Measurements from ENCODE around the gene ETFRF1.
A peak's percentile ranks its signal among the peaks of the same experiment; 100 is the strongest.

Gene ETFRF1

DNA sequence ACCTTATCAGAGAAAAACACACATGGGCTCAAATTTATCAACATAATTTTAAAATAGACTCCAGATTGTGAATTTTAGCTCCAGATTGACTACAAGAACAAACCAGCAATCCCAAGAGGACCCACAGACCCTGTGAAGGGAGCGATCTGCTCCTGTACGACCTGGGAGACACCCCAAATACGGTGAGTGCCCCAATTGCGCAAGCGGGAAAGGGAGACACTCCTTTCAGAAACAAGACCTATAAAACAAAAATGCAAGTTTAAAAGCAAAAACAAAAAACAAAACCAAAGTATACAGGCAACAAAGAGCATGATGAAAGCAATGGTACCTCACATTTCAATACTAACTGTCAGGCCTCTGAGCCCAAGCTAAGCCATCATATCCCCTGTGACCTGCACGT is 32.2 kb upstream of the ETFRF1 start:
- H3K4me3 ChIP-seq (ENCODE audit: low read length): no peak overlapping the region
- no peak for DNase-seq (ENCODE audit: low read depth)
- TF ChIP-seq, protein P1, sequence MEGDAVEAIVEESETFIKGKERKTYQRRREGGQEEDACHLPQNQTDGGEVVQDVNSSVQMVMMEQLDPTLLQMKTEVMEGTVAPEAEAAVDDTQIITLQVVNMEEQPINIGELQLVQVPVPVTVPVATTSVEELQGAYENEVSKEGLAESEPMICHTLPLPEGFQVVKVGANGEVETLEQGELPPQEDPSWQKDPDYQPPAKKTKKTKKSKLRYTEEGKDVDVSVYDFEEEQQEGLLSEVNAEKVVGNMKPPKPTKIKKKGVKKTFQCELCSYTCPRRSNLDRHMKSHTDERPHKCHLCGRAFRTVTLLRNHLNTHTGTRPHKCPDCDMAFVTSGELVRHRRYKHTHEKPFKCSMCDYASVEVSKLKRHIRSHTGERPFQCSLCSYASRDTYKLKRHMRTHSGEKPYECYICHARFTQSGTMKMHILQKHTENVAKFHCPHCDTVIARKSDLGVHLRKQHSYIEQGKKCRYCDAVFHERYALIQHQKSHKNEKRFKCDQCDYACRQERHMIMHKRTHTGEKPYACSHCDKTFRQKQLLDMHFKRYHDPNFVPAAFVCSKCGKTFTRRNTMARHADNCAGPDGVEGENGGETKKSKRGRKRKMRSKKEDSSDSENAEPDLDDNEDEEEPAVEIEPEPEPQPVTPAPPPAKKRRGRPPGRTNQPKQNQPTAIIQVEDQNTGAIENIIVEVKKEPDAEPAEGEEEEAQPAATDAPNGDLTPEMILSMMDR (IDR thresholded peaks at IDR 0.05; ENCODE audit: insufficient read depth, low read depth, low read length, missing control alignments): no peak

DNA sequence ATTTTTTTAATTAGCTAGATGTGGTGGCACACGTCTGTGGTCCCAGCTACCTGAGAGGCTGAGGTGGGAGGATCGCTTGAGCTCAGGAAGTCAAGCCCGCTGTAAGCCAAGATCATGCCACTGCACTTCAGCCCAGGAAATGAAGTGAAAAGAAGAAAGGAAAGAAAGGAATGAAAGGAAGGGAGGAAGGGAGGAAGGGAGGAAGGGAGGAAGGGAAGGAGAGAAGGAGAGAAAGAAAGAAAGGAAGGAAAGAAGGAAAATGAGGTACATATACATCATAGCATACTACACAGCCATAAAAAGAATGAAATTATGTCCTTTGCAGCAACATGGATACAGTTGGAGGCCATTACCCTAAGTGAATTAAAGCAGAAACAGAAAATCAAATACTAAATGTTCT is 12.3 kb upstream of the ETFRF1 start:
- no peak for DNase-seq (ENCODE audit: low read depth)
- no peak overlapping the region for H3K4me3 ChIP-seq (ENCODE audit: low read length)
- TF ChIP-seq, protein P1 (IDR thresholded peaks at IDR 0.05; ENCODE audit: insufficient read depth, low read depth, low read length, missing control alignments): no peak

DNA sequence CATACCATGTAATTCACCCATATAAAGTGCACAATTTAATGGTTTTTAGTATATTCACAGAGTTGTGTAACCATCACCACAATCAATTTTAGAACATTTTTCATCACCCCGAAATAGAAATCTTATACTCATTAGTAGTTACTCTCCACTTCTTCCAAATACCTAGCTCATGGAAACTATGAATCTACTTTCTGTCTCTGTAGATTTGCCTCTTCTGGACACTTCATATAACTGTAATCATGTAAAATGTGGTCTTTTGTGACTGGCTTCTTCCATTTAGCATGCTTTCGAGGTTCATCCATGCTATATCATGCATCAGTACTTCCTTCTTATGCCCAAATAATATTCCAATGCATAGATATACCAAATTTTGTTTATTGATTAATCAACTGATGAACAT is 10.9 kb upstream of the ETFRF1 start:
- no peak overlapping the region for H3K4me3 ChIP-seq (ENCODE audit: low read length)
- TF ChIP-seq, protein P1 (IDR thresholded peaks at IDR 0.05; ENCODE audit: insufficient read depth, low read depth, low read length, missing control alignments): no peak
- DNase-seq (ENCODE audit: low read depth): no peak

DNA sequence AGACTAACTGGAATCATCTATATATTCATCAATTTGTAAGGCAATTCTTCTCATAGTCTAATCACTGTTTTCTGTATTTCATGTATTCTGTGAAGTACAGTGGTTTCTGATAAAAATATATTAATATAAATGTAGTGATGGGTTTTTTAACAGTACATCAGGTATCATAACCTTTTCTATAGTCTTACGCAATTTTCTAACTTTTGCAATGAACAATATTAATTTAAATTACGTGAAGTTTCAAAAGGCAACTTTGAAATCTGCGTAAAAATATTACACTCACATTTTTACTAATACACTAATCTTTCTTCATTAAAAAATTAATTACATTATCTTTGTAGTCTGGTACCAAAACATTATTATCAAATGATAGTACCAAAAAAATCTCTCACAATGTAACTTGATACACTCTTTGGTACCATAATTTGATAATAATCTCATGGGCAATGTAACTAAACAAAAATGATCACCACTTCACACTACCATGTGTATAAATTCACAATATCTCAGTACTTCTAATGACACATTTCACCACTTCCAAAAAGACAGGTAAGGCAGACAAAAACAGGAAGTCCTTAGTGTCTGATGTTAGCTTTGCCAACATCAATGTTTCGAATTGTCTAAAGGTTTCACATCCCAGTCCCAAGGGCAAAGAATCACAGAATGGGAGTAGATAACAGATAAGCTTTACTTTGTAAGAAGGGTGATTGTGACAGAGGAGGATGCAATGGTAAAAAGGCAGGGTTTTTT is 8.8 kb upstream of the ETFRF1 start:
- H3K4me3 ChIP-seq (ENCODE audit: low read length): no peak overlapping the region
- TF ChIP-seq, protein P1 (IDR thresholded peaks at IDR 0.05; ENCODE audit: insufficient read depth, low read depth, low read length, missing control alignments): no peak
- no peak for DNase-seq (ENCODE audit: low read depth)

DNA sequence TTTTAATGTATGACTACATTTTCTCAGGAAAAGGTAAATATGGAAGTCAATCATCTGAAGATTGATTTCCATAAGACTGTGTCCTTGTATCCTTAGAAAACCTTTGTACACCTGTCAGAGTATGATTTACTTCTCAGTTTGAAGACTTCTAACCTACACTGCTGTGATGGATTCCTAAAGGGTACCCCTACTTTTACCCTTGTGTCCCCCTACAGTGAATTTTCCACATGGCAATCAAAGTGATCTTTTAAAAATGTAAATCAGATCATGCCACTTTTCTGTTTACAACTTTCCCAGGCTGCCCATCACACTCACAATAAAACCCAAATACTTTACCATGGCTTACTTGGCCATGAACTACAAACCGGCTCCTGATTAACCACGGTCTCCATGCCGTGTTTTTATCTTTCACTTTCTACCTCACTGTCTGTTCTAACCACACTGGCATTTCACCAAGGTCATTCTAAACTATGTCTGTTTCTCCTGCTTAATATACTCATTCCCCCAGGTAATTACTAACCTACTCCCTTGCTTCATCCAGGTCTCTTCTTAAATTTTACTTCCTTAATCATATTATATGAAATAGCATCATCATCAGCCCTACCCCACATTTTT is 8.1 kb upstream of the ETFRF1 start:
- DNase-seq (ENCODE audit: low read depth): no peak
- no peak overlapping the region for H3K4me3 ChIP-seq (ENCODE audit: low read length)
- TF ChIP-seq, protein P1 (IDR thresholded peaks at IDR 0.05; ENCODE audit: insufficient read depth, low read depth, low read length, missing control alignments): no peak

DNA sequence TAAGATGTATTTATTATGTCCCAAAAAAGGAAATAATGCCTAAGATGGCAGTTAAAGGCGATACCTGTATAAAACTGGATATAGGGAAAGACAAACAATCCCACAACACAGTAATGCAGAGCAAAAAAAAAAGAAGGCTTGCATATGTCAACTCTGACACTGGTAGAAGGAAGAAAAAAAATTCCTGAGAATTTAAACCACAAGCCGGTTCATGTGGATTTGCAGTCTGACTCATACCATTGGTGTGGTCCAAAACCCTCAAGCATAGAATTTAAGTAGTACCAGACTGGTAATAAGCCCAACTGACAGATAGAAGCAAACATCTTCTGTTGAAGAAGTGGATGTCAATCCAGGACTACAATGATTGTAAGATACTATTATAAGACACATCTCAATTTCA is 7.3 kb upstream of the ETFRF1 start:
- TF ChIP-seq, protein P1 (IDR thresholded peaks at IDR 0.05; ENCODE audit: insufficient read depth, low read depth, low read length, missing control alignments): no peak
- DNase-seq (ENCODE audit: low read depth): peak; percentile 80

DNA sequence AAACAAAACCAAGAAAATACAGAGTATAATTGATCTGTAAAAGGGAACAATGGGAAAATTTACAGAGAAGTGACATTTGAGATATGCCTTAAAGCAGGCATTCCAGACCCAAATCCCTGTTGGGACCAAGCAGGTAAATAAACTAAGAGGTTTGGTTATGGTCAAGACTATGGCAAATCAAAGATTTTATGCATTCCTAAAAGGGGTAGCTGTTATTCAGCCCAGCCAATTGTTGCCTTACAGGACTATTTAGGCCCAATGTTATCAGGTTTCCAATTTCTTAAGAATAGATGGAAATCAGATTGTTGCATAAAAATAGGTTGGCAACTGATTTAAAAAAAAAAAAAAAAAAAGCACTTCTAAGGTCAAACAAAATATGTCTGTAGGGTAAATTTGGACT is 5.4 kb upstream of the ETFRF1 start:
- TF ChIP-seq, protein P1 (IDR thresholded peaks at IDR 0.05; ENCODE audit: insufficient read depth, low read depth, low read length, missing control alignments): no peak
- no peak for DNase-seq (ENCODE audit: low read depth)

More for the DNA sequence above, 7.3 kb upstream of the ETFRF1 start:
- H3K4me3 ChIP-seq (ENCODE audit: low read length): no peak overlapping the region

More for the DNA sequence above, 5.4 kb upstream of the ETFRF1 start:
- no peak overlapping the region for H3K4me3 ChIP-seq (ENCODE audit: low read length)

Measured in epithelial cell of esophagus (primary cell).